Measurements from ENCODE around the gene EPHX1. TPM values are rescaled to one million over a fixed set of nuclear protein-coding genes. Genes with fewer than 3 reads are reported as not detected.
A peak's percentile ranks its signal among the peaks of the same experiment; 100 is the strongest.

The EPHX1 gene
- total RNA-seq, 4 donors from 2014 or later, result 28.9 to 109 (median 59.9) TPM

DNA sequence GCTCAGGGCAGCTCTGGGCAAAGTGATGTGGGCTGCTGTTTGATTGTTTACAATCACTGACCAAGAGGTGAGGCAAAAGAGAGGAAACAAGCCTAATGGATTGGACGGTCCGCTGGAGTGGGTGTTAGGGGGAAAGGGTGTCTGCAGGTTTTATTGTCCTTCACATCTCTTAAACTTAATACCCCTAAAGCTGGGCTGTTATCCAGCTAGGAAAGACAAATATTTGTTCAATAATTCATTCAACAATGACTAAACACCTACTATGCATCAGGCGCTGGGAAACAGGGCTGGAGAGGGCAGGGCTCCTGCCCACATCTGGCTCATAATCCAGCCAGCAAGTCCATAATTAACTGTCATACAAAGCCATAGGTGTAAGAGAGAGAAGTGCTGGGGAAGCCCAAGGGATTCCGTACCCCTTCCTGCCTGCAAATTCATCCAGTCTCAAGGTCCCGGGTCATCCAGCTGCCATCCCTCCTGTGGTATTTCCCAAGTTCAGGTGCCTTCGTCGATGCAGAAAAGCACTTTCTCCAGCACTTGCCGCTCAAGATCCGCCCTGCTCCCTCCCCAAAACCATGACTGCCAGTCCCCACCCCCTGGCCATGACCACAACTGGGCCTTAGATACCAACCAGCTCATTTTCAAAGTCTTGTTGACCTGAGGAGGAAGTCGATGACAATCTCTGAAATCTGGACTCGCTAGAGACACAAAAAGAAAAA, 61.6 kb downstream of the EPHX1 start:
- no peak for TF ChIP-seq POLR2A (IDR thresholded peaks at IDR 0.05)
- no peak for TF ChIP-seq CTCF (IDR thresholded peaks at IDR 0.05)
- peaks cover 0 to 68% (median 3%) of the 10 kb centered on the region in 3 donors for H3K36me3 ChIP-seq
- H3K9me3 ChIP-seq, result no peaks in the 10 kb centered on the region
- H3K4me1 ChIP-seq, result peaks cover 0 to 9% (median 3%) of the 10 kb centered on the region in 4 donors
- no peak overlapping the region for H3K4me3 ChIP-seq
- H3K27me3 ChIP-seq, result no peaks in the 10 kb centered on the region
- H3K27ac ChIP-seq, result no peak overlapping the region
- no peak for DNase-seq

GRCh38 chr1:225872075-225872430, 62.1 kb downstream of the EPHX1 start:
- no peak overlapping the region for H3K27ac ChIP-seq
- H3K27me3 ChIP-seq, result no peaks in the 10 kb centered on the region
- TF ChIP-seq CTCF (IDR thresholded peaks at IDR 0.05), result no peak
- no peak for TF ChIP-seq POLR2A (IDR thresholded peaks at IDR 0.05)
- peaks cover 0 to 14% (median 0%) of the 10 kb centered on the region in 4 donors for H3K4me1 ChIP-seq
- H3K4me3 ChIP-seq, result no peak overlapping the region
- no peaks in the 10 kb centered on the region for H3K9me3 ChIP-seq
- peaks cover 0 to 62% (median 3%) of the 10 kb centered on the region in 3 donors for H3K36me3 ChIP-seq
- DNase-seq, result no peak

DNA sequence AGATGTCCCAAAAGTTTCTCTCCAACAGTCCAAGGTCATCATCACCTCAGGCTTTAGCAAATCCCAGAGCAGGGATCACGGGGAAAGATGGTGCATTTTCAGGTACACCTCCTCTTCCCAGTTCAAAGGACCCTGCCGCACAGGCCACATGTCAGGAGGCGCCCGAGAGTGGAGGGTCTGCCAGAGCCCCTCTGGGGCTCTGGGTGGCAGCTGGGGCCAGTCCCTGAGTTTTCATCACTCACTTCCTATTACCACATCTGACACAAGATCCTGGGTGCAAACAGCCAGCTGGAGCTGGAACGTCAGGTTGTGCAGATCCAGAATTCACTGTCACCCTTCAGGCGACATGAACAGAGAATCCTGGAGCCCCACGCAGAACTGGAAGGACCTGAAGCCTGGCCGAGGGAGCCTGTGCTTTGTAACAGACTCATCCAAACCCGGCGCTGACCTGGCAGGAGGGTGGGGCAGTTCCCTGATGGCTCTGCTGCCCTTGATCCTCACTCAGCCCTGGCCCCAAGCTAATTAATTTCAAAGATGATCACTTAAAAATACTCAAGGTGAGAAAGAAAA, 63.4 kb downstream of the EPHX1 start:
- Histone ChIP-seq H3K27me3 (no peaks in the 10 kb centered on the region), H3K27ac (no peak overlapping the region), H3K4me1 (peaks cover 0 to 26% (median 6%) of the 10 kb centered on the region in 4 donors), H3K9me3 (no peaks in the 10 kb centered on the region), H3K4me3 (no peak overlapping the region), H3K36me3 (peaks cover 0 to 49% (median 3%) of the 10 kb centered on the region in 3 donors)
- TF ChIP-seq POLR2A (IDR thresholded peaks at IDR 0.05) (no peak), CTCF (IDR thresholded peaks at IDR 0.05) (no peak)
- no peak for DNase-seq

DNA sequence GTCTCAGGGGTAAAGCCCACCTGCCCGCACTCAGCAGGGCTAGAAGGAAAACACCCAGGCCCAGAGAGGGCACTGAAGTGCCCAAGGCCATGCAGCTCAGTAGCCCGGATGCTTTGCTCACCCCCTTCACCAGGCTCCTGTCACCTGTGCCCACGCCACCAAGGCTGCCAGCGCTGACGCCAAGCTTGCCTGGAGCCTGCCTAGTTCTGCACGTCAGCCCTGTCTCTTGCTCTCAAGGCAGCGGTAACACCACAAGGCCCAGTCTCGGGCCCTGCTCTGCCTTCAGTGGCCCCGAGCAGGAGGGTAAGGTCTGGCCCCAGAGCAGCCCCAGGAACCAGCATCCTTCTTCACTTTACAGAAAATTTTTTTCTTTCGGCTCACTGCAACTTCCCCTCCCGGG, 64.5 kb downstream of the EPHX1 start:
- no peaks in the 10 kb centered on the region for H3K9me3 ChIP-seq
- H3K27me3 ChIP-seq, result no peaks in the 10 kb centered on the region
- no peak for DNase-seq
- H3K27ac ChIP-seq, result no peak overlapping the region
- peaks cover 4 to 35% (median 12%) of the 10 kb centered on the region in 4 donors for H3K4me1 ChIP-seq
- no peak overlapping the region for H3K4me3 ChIP-seq
- peaks cover 0 to 39% (median 3%) of the 10 kb centered on the region in 3 donors for H3K36me3 ChIP-seq
- TF ChIP-seq POLR2A (IDR thresholded peaks at IDR 0.05) (no peak), CTCF (IDR thresholded peaks at IDR 0.05) (no peak)

GRCh38 chr1:225875044-225875815, 65.3 kb downstream of the EPHX1 start:
- H3K9me3 ChIP-seq, result no peaks in the 10 kb centered on the region
- peak overlapping the region in 3 of 4 donors; percentile 59 to 87 (median 75) for H3K27ac ChIP-seq
- DNase-seq, result peak in 2 of 3 donors; percentile 75 to 80
- peaks cover 0 to 32% (median 3%) of the 10 kb centered on the region in 3 donors for H3K36me3 ChIP-seq
- H3K4me3 ChIP-seq, result peak overlapping the region in 1 of 4 donors; percentile 11
- H3K27me3 ChIP-seq, result no peaks in the 10 kb centered on the region
- no peak for TF ChIP-seq POLR2A (IDR thresholded peaks at IDR 0.05)
- no peak for TF ChIP-seq CTCF (IDR thresholded peaks at IDR 0.05)
- peaks cover 4 to 43% (median 18%) of the 10 kb centered on the region in 4 donors for H3K4me1 ChIP-seq

Data from Peyer's patch (tissue), 4 donors.